Measurements from ENCODE around the gene DELE1. TPM values are rescaled to one million over a fixed set of nuclear protein-coding genes. Genes with fewer than 3 reads are reported as not detected.

Gene DELE1
- total RNA-seq, 1 experiment from 2014 or later: 81.5 TPM

DNA sequence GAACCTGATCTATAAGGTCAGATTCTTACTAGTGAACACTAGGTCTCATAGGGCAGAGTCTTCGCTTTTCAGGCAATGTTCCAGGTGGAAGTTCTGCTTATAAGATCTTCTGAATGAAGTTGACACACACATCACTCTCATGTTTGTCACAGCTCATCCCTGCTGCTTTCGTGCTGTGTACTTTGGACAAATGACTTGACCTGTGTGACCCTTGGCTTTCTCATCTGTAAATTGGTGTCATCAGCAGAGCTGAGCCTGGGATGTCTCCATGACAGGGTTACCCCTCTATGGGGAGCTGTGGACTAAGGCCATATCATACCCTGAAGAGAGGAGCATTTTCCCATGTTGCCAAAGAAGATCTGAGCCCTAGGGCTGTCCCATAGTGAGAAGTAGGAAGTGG is 2.8 kb downstream of the DELE1 start (continued):
- TF ChIP-seq, protein P1, sequence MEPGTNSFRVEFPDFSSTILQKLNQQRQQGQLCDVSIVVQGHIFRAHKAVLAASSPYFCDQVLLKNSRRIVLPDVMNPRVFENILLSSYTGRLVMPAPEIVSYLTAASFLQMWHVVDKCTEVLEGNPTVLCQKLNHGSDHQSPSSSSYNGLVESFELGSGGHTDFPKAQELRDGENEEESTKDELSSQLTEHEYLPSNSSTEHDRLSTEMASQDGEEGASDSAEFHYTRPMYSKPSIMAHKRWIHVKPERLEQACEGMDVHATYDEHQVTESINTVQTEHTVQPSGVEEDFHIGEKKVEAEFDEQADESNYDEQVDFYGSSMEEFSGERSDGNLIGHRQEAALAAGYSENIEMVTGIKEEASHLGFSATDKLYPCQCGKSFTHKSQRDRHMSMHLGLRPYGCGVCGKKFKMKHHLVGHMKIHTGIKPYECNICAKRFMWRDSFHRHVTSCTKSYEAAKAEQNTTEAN (CRISPR knock-in tag; IDR thresholded peaks at IDR 0.05): no peak
- TF ChIP-seq TEAD1 (CRISPR knock-in tag; IDR thresholded peaks at IDR 0.05): no peak
- TF ChIP-seq, protein P2, sequence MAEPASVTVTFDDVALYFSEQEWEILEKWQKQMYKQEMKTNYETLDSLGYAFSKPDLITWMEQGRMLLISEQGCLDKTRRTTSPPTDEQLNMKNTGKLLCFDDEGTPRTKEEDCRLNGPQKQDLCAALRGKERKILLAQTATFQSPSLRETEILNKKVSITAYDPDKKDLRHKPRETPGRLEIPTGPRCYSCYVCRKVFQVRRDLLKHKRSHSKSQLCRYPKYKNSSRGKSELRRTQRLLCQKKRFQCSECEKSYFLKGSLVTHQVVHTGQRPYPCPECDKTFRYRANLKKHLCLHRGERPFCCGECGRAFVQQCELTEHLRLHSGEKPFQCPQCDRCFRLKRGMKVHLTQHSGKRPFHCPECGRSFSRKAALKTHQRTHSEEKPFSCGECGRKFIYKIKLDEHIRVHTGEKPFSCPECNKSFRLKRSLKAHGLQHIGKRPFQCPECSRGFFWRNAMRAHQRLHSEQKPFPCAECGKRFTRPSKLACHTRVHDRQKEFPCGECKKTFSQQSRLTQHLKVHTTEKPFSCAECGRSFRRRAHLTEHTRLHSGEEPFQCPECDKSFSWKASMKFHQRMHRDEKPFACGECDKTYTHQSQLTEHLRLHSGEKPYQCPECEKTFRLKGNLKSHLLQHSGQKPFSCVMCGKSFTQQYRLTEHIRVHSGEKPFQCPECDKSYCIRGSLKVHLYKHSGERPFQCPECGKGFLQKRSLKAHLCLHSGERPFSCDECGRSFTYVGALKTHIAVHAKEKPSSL (CRISPR knock-in tag; conservative IDR thresholded peaks at IDR 0.05): no peak

DNA sequence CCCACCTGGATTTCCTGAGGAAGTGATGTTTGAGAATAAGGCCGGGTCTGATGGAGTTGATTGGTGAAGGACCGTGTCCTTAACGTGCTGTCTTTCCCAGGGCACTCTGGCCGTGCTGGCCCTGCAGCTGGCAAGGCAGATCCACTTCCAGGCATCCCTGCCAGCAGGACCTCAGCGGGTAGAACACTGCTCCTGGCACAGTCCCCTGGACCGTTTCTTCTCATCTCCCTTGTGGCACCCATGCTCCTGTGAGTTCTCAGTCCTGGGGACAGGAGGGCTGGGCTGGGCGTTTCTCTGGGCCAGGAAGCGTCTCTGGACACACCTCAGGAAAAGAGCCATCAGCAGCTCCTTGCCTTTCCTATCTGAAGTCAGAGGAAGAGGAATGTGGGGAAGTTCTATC is 4.4 kb downstream of the DELE1 start:
- ChIA-PET POLR2A (no interaction called here), CTCF (no interaction called here)
- H3K27ac Mint-ChIP-seq: no peak overlapping the region
- H3K36me3 Mint-ChIP-seq: peaks cover 74% of the 10 kb centered on the region
- no peaks in the 10 kb centered on the region for H3K9me3 Mint-ChIP-seq
- no peak for DNase-seq (ENCODE audit: low spot score)
- peaks cover 17% of the 10 kb centered on the region for H3K4me1 Mint-ChIP-seq
- no peak for TF ChIP-seq GRHL2 (CRISPR knock-in tag; IDR thresholded peaks at IDR 0.05; ENCODE audit: insufficient replicate concordance, severe bottlenecking)
- no peak for TF ChIP-seq SMAD3 (CRISPR knock-in tag; IDR thresholded peaks at IDR 0.05; ENCODE audit: borderline replicate concordance)
- H3K4me3 Mint-ChIP-seq: no peak overlapping the region
- no peaks in the 10 kb centered on the region for H3K27me3 Mint-ChIP-seq (ENCODE audit: low read depth)
- no peak for ATAC-seq

DNA sequence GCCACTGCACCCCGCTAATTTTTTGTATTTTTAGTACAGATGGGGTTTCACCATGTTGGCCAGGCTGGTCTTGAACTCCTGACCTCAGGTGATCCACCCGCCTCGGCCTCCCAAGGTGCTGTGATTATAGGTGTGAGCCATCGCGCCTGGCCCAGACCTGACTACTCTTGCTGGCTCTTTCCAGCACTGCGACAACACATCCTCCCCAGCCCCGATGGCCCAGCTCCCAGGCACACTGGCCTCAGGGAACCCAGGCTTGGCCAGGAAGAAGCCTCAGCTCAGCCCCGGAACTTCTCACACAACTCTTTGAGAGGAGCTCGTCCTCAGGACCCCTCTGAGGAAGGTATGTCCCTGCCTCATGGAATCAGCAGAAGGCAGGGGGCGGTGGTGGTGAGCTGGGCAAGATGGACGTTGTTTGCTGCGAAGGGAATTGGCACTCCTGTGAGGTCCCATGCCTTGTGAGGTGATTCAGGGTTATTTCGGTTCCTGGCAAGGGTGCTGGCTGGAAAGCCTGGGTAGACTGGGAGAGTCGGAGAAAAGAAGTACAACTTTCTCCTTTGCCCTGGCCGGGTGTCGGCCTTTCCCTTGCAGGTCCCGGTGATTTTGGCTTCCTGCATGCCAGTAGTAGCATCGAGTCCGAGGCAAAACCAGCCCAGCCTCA is 5.9 kb downstream of the DELE1 start:
- H3K4me1 Mint-ChIP-seq: peaks cover 10% of the 10 kb centered on the region; the same call in 1 of the 2 replicates
- ChIA-PET POLR2A (interaction anchor here (0.6 kb wide), 1 partner anchor 210 kb away, joined by 5 read pairs; no protein-coding TSS in a partner anchor), CTCF (interaction anchor here (0.8 to 2.2 kb wide), 8 partner anchors 12 to 260 kb away, joined by 3 to 11 read pairs (median 4); partner anchors contain the start of gene RNF14)
- no peak overlapping the region; the same call in 1 of the 2 replicates for H3K27ac Mint-ChIP-seq
- peaks cover 80% of the 10 kb centered on the region for H3K36me3 Mint-ChIP-seq
- no peak overlapping the region for H3K4me3 Mint-ChIP-seq
- ATAC-seq (peak; percentile 26; the same call in 1 of the 2 replicates), DNase-seq (ENCODE audit: low spot score) (no peak)
- TF ChIP-seq, protein P3, sequence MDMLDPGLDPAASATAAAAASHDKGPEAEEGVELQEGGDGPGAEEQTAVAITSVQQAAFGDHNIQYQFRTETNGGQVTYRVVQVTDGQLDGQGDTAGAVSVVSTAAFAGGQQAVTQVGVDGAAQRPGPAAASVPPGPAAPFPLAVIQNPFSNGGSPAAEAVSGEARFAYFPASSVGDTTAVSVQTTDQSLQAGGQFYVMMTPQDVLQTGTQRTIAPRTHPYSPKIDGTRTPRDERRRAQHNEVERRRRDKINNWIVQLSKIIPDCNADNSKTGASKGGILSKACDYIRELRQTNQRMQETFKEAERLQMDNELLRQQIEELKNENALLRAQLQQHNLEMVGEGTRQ (CRISPR knock-in tag; IDR thresholded peaks at IDR 0.05): no peak
- TF ChIP-seq, protein P4, sequence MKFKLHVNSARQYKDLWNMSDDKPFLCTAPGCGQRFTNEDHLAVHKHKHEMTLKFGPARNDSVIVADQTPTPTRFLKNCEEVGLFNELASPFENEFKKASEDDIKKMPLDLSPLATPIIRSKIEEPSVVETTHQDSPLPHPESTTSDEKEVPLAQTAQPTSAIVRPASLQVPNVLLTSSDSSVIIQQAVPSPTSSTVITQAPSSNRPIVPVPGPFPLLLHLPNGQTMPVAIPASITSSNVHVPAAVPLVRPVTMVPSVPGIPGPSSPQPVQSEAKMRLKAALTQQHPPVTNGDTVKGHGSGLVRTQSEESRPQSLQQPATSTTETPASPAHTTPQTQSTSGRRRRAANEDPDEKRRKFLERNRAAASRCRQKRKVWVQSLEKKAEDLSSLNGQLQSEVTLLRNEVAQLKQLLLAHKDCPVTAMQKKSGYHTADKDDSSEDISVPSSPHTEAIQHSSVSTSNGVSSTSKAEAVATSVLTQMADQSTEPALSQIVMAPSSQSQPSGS (CRISPR knock-in tag; IDR thresholded peaks at IDR 0.05; ENCODE audit: borderline replicate concordance, low read depth): no peak
- TF ChIP-seq CREB1 (CRISPR knock-in tag; IDR thresholded peaks at IDR 0.05): no peak
- TF ChIP-seq OVOL2 (CRISPR knock-in tag; IDR thresholded peaks at IDR 0.05; ENCODE audit: borderline replicate concordance): no peak
- TF ChIP-seq RELA (CRISPR knock-in tag; IDR thresholded peaks at IDR 0.05; ENCODE audit: borderline replicate concordance): no peak
- H3K9me3 Mint-ChIP-seq: no peaks in the 10 kb centered on the region
- no peaks in the 10 kb centered on the region for H3K27me3 Mint-ChIP-seq (ENCODE audit: low read depth)

DNA sequence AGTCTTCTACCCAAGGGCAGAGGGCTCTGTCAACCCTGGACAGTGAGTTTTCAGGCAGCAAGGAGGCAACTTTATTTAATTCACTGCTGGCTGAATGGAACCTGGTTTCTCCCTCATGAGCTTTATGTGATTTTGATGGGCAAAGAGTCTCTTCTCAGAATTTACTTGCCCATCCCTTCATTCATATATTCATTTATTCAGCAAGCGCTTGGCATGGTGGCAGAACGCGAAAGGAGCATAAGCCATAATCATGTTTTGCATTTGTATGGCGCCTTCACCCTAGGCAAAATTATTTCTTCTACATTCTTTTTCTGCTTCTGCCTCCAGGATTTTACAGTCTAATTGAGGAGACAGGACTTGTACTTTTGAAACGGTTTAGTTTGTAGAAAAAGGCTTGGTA is 8.0 kb downstream of the DELE1 start:
- H3K9me3 Mint-ChIP-seq: no peaks in the 10 kb centered on the region
- ATAC-seq: no peak
- no peak overlapping the region for H3K27ac Mint-ChIP-seq
- no peak overlapping the region for H3K4me3 Mint-ChIP-seq
- peaks cover 7% of the 10 kb centered on the region; the same call in 1 of the 2 replicates for H3K4me1 Mint-ChIP-seq
- H3K27me3 Mint-ChIP-seq (ENCODE audit: low read depth): no peaks in the 10 kb centered on the region
- no peak for DNase-seq (ENCODE audit: low spot score)
- H3K36me3 Mint-ChIP-seq: peaks cover 83% of the 10 kb centered on the region
- CTCF ChIA-PET: interaction anchor here (1.5 kb wide), 1 partner anchor 27 kb away, joined by 3 read pairs; the partner anchor contains the start of gene PCDH12
- POLR2A ChIA-PET: no interaction called here
- TF ChIP-seq, protein P1 (CRISPR knock-in tag; IDR thresholded peaks at IDR 0.05): no peak
- TF ChIP-seq ZNF317 (CRISPR knock-in tag; IDR thresholded peaks at IDR 0.05; ENCODE audit: borderline replicate concordance, low read depth) (no peak), ZNF671 (CRISPR knock-in tag; IDR thresholded peaks at IDR 0.05) (no peak), TP53 (CRISPR knock-in tag; IDR thresholded peaks at IDR 0.05) (no peak), MXD4 (CRISPR knock-in tag; IDR thresholded peaks at IDR 0.05; ENCODE audit: borderline replicate concordance) (no peak)
- TF ChIP-seq, protein P5, sequence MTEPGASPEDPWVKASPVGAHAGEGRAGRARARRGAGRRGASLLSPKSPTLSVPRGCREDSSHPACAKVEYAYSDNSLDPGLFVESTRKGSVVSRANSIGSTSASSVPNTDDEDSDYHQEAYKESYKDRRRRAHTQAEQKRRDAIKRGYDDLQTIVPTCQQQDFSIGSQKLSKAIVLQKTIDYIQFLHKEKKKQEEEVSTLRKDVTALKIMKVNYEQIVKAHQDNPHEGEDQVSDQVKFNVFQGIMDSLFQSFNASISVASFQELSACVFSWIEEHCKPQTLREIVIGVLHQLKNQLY (CRISPR knock-in tag; IDR thresholded peaks at IDR 0.05): no peak
- TF ChIP-seq, protein P6, sequence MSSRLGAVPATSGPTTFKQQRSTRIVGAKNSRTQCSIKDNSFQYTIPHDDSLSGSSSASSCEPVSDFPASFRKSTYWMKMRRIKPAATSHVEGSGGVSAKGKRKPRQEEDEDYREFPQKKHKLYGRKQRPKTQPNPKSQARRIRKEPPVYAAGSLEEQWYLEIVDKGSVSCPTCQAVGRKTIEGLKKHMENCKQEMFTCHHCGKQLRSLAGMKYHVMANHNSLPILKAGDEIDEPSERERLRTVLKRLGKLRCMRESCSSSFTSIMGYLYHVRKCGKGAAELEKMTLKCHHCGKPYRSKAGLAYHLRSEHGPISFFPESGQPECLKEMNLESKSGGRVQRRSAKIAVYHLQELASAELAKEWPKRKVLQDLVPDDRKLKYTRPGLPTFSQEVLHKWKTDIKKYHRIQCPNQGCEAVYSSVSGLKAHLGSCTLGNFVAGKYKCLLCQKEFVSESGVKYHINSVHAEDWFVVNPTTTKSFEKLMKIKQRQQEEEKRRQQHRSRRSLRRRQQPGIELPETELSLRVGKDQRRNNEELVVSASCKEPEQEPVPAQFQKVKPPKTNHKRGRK (CRISPR knock-in tag; IDR thresholded peaks at IDR 0.05; ENCODE audit: borderline replicate concordance): no peak
